HG02763 (cell line): ENCODE results near the gene SGIP1.
A peak's percentile ranks its signal among the peaks of the same experiment; 100 is the strongest.
"Not testable (repeated sequence)": the region's sequence is repeated elsewhere in the genome, so short reads cannot be mapped to it uniquely, and the experiment has no call there.

Experiments used
- ATAC-seq: cut with Tn5 transposase; IDR thresholded peaks from one replicate; pipeline ENCODE4 v1.9.1; 2021; ENCODE audit warnings: mild to moderate bottlenecking, moderate library complexity; ENCODE audit not compliant: unreplicated experiment

The SGIP1 gene

GRCh38 chr1:66758241-66758755 lies 224.3 kb downstream of the SGIP1 start:
- peak; percentile 99 for ATAC-seq

DNA sequence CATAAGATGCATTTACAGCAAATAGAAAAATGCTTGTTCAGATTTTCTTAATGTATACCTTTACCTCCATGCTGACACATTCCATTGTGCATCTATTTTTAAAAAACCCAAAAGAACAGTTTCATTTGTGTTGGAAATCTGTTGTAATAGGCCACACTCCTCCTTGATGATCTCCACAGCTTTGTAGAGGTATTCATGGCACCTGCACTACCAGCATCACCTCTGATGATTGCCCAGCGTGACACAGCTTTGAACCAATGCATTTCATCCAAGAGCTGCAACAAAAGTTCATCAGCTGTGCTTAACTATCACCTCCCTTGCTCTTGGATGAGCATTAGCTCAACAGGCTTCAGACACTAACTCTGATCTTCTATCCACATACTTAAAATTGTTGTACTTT lies 226.6 kb downstream of the SGIP1 start:
- no peak for ATAC-seq

DNA sequence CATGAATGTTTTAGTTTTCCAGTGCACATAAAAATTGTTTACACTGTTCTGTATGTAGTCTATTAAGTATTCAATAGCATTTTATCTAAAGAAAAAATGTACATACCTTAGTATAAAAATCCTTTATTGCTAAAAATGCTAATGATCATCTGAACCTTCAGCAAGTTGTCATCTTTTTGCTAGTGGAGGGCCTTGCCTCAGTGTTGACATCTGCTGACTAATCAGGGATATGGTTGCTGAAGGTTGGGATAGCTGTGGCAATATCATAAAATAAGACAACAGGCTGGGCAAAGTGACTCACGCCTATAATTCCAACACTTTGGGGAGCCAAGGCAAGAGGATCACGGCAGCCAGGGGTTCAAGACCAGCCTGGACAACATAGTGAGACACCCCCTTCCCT lies 227.3 kb downstream of the SGIP1 start:
- no peak for ATAC-seq

- no peak for ATAC-seq
Observed at GRCh38 chr1:66764994-66765578, 231.1 kb downstream of the SGIP1 start.

DNA sequence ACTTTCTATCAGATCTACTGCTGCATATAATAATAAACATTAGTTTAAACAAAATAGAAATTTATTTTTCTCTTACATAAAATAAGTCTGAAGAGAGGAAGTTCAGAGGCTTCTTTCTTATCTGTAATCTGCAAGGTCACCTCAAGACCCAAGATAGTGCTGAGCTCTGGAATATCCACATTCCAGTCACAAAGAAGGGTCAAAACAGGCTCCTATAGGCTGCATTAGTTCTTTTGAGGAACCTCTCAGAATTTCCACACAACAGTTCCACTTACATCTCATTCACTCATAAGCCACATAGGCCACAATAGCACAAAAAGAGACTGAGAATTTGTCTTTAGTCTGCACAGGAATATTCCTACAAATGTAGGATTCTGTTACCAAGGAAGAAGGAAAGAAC lies 233.7 kb downstream of the SGIP1 start:
- ATAC-seq, result no peak

DNA sequence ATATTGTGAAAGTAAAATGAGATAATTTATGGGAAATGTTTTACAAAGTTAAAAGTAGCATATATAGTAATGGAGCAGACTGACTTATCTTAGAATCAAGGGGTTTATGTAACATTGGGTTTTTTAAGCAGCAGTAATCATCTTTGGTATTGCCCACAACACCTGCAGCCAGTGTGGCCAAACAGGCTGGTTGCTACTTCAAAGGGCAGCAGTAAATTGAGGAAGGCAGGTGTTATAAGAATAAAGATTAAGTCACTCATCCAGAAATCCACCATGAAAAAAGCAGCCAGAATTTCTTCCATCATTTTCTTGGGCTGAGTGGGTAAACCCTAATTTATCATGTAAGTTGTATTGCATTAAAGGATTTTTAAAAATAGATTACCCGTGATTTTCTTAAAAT lies 235.0 kb downstream of the SGIP1 start:
- no peak for ATAC-seq

DNA sequence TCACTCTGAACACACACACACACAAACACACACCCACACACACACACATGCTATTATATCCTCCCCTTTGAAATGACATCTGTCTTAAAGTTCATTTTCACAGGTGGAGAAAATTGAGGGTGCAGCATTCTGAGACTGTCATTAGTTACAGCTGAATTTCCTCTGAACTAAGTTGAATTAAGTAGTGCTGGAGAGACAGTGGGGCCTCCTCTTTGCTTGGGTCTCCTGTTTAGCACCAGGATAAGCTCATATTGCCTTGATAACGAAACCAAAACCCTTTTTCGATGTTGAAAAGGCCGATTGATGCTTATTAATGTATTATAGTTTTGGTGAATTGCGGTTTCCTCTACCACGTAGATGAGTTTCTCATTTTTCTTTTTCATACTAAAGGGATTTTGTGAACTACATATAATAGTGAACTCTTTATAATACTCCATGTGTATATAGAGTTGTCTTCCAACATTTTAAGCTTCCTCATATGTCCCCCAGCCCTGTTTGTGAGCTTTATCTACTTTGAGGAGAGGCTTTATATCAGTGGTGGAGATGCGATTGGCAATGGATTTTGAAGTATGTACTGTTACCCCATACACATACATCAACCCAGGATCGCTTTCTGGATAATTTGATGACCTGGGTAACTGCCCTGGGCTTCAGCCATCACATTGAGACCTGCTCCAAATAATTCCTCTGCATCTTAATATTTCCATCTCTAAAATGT lies 235.7 kb downstream of the SGIP1 start:
- ATAC-seq, result no peak

- ATAC-seq, result no peak
Observed at GRCh38 chr1:66770240-66770639, 236.3 kb downstream of the SGIP1 start.

GRCh38 chr1:66770694-66771093 lies 236.7 kb downstream of the SGIP1 start:
- ATAC-seq, result no peak

GRCh38 chr1:66773227-66773626 lies 239.3 kb downstream of the SGIP1 start:
- ATAC-seq, result no peak

DNA sequence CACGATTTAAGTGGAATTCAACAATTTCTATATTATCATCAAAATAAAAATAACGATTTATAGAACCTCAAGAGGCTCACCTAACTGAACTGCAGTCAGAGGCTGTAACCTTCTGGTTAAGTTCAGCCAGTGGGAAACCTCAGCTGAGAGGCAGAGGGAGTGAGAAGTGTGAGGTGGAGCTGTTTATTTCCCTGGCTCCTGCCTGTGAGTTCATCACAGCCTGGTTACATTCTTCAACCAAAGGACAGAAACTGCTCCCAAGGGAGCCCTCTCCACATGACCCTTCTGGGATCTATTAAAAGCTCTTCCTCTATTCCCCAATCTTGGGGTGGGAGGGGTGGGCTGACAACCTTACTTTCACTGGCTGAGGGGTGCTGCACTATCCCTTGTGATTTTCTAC lies 240.5 kb downstream of the SGIP1 start:
- no peak for ATAC-seq

DNA sequence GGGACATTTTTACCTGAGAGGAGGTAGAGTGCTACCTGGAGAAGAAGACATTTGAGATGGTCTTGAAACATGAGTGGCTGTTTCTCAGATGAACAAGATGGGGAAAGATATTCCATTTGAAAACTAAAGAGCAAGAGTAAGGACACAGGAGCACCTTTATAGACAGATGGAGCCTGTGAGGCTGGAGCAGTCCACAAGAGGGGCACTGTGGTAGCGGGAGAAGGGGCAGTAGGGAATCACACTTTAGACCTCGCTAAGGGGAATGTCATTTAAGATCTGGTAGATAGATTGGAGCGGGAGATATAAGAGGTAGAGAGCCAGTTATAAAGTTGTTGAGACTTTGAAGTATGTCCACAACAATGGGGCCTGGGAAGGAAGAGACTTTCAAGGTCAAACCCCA lies 241.7 kb downstream of the SGIP1 start:
- no peak for ATAC-seq

DNA sequence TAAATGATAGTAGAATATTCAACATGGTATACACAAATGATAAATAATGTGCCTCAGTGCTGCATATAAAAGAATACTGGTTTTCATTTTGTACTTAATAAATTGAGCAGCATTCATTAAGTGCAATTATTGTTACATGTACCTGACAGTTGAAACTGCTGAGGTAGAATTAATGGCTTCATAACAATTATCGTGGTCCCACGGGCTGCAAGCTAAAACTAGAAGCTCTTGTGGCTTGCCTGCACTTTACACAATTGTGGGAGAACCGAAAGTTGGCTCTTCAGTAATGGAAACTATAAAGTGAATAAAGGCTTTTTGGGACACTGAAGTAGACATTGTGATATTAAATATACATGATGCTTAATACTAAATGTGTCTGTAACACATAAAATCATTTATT lies 243.9 kb downstream of the SGIP1 start:
- no peak for ATAC-seq

DNA sequence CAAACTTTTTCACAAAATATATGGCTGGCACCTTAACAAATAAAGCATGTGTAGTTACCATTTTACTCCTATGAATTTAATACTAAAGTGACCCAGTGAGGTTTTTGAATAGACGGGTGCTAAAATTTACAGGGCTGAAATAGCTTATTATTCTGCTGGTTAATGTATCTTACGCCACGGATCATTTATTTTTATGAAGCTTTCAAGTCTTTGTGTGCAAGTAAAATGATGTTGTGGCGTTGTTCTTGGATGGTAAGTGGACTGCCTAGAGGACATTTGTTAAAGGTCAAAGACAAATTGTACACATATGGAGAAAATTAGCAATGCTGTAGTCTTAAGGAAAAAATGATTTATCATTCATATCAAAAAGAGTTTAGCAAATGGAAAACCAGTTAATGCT lies 244.3 kb downstream of the SGIP1 start:
- no peak for ATAC-seq

DNA sequence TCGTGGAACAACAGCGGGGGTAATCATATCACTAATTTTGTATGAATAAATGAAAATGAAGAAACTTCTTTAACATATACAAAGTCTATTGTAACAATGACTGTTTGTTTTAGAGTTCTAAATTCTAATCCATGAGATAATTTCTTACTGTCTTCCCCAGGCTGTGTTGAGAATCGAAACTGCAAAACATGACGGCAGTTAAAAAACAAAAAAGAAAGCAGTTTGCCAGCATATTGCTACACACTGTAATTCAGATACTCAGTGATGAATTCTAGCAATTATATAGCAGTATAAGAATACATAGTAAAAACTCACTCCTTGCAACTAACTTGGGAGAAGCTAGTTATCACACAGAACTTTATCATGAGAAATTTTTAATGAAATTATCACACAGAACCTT lies 245.0 kb downstream of the SGIP1 start:
- ATAC-seq, result no peak

DNA sequence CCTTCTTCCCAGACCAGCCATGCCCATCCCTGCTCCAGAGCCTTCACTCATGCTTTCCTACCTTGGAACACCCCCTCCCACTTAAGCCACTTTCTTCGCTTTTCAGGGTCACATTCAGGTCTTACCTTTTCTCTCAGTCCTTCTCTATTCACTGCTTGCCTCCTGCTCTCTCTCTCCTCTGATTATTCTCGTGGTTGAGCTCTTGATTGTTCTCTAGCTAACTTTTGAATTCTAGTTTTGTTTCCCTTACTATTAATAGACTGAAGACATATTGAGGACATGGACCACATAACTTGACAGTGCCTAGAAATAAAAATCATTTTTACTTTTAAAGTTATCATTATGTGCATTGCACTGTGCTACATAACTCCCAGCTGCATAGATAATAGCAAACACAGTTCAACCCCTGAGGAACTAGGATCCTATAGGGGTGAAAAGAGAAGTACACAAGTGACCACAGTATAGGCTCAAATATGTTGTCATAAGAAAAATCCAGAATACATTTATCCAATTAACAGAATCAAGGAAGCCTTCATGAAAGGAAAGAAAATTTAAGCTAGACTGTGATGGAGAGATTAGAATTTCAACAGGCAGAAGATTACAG lies 245.6 kb downstream of the SGIP1 start:
- ATAC-seq, result no peak

DNA sequence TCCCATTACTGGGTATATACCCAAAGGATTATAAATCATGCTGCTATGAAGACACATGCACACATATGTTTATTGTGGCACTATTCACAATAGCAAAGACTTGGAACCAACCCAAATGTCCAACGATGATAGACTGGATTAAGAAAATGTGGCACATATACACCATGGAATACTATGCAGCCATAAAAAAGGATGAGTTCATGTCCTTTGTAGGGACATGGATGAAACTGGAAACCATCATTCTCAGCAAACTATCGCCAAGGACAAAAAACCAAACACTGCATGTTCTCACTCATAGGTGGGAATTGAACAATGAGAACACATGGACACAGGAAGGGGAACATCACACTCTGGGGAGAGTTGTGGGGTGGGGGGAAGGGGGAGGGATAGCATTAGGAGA lies 251.8 kb downstream of the SGIP1 start:
- ATAC-seq, result not testable (repeated sequence)

GRCh38 chr1:66787641-66788040 lies 253.7 kb downstream of the SGIP1 start:
- ATAC-seq, result no peak

DNA sequence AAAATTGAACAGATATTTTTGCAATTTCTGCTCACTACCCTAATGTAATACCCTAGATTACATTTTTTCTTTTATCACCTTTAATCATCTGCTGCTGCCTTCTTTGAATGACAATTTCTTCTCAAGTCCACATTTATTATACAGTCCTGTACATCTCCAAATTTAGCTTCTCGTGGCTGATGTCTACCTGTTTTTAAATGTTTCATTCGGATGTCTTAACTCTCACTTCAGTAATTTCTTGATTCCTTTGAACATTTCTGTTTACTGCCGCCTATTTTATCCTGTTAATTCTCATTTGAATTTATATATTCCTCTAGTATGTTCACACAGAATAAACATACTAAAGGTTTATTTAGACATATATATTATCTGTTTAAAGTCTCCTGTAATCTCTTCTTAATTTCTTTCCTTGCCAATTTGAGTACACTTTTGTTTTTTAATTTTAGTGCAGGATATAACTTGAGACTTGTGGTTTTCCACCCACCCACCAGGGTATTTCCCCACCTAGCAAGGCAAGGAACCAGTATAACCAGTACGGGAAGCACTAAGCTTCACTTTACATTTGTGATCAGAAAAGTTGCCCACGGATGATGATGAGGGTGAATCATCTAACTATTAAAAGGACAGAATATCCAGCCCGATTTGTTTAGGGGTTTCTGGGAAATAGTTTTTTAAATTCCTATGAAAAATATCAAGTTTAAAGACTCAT lies 254.4 kb downstream of the SGIP1 start:
- peak; percentile 78 for ATAC-seq

- no peak for ATAC-seq
Observed at GRCh38 chr1:66791621-66792610, 258.0 kb downstream of the SGIP1 start.
